Measurements from ENCODE around the gene RCSD1.
"Not testable (repeated sequence)": the region's sequence is repeated elsewhere in the genome, so short reads cannot be mapped to it uniquely, and the experiment has no call there.

The RCSD1 gene

GRCh38 chr1:167714439-167715156 lies 84.6 kb downstream of the RCSD1 start:
- peak; percentile 47 to 62 for DNase-seq (ENCODE audit: low read depth in 2 of 2)

GRCh38 chr1:167715157-167715999 lies 85.3 kb downstream of the RCSD1 start:
- DNase-seq (ENCODE audit: low read depth in 2 of 2), result peak; percentile 64 to 72

- DNase-seq (ENCODE audit: low read depth in 2 of 2), result no peak
Measured at GRCh38 chr1:167716000-167716271, 85.9 kb downstream of the RCSD1 start.

DNA sequence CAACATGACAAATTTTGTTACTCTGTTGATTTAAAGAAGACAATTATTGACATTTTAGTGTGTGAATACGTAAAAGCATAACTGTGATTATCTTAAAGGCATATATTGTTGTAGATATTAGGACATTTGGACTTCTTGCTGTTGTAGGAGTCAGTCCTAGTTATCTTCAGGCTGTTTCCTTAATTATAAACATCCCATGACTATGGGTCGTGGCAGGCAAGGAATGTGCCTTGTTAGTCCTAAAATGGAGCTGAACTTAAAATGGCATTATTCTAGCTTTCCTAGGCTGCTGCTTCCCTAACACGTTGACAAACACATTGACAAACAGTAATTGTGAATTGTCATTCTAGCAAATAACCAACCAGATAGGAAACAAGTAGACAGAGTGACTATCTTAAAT lies 87.3 kb downstream of the RCSD1 start:
- no peak for DNase-seq (ENCODE audit: low read depth in 2 of 2)

GRCh38 chr1:167718914-167719691 lies 89.1 kb downstream of the RCSD1 start:
- DNase-seq (ENCODE audit: low read depth in 2 of 2), result no peak

GRCh38 chr1:167719715-167720421 lies 89.8 kb downstream of the RCSD1 start:
- DNase-seq (ENCODE audit: low read depth in 2 of 2), result not testable (repeated sequence)

GRCh38 chr1:167720965-167721616 lies 91.1 kb downstream of the RCSD1 start:
- DNase-seq (ENCODE audit: low read depth in 2 of 2), result no peak

DNA sequence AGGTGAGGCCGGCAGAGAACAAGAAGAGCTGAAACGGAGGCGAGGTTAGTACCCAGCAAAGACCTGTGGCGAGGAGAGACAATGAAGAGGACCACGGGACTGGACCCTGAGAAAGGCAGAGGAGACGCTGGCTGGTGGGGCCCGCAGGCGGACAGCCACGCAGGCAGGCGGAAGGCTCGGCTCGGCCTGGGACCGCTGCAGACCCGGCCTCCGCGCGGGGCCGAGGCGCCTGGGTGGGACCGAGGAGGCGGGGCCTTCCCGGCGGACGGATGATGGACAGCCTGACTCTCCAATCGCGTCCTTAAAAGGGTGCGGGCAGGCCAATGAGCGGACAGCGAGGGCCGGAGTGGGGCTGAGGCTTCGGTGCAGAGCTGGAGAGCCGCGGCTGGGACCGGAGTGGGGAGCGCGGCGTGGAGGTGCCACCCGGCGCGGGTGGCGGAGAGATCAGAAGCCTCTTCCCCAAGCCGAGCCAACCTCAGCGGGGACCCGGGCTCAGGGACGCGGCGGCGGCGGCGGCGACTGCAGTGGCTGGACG lies 91.7 kb downstream of the RCSD1 start, which contains the start of gene MPZL1:
MPZL1 (plus strand) TSS at position 366 of the 535 bp plus-strand sequence. CDS start 170 bp downstream, outside the sequence.
- DNase-seq (ENCODE audit: low read depth in 2 of 2), result peak; percentile 83 to 85

DNA sequence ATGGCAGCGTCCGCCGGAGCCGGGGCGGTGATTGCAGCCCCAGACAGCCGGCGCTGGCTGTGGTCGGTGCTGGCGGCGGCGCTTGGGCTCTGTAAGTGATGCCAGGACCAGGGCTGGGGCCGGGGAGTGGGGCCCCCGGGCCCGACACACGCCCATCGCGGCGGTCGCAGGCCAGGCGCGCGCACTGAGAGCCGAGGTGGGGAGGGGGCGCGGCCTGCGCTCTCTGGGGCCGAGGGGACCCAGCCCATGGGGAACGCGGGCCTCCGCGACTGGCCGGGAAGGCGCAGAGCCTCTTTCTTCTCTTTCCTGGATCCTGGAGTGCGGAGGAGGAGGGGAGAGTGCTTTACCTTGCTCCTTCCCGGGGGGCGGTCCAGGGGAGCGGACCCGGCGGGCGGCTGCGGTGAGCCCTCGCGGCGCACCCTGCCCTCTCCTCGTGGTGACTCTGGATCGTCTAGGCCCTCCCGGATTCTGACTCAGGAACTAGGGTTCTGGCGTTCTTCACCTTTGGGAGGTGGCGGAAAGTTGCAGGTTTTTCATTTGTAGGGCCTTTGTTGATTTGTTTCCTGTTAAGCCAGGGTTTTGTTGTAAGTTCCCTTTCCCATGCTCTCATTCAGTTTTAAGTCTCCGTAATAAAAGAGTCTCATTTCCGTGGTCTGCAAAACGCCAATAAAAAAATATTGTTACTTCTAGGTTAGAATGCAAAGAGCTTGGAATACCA lies 92.3 kb downstream of the RCSD1 start:
- no peak for DNase-seq (ENCODE audit: low read depth in 2 of 2)

DNA sequence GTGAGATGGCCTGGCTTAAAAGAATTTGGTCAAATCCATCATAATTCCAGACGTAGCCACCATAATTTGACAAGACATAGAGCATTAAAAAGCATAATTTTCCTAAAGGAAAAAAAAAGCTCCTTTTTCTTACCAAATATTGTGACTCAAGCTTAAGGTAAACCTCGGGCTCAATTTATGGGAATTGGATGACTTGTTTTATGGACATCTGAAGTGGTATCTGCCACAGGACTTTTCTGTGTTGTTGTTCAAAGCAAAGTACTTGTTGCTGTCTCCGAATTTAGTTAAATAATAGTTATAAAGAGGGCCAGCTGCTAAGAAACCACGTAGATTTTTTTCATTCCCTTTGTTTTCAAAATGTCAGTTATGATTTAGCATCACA lies 92.8 kb downstream of the RCSD1 start:
- DNase-seq (ENCODE audit: low read depth in 2 of 2), result no peak

DNA sequence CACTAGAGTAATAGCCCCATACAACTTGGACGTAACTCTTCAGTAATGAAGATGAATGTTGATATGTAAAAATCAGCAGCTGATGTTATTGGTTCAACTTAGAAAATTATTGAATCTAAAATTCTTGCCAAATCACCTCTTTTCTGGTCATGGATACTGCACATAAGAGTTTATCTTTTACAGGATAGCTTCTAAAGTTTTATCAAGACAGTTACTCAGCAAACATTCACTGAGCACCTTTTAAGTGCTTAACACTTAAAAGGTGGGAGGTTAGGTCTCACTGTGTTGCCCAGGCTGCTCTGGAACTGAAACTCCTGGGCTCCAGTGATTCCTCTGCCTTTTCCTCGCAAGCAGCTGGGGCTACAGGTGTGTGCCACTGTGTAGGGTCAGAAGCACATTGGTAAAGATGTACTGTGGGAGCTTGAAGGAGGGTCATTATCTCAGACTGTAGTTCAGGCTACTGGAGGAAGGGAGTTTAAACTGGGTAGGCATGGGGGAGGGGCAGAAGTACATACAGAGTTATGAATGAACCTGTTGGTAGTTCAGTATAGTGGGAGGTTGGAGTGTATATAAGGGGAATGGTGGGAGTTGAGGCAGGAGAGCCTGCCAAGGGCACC lies 93.8 kb downstream of the RCSD1 start:
- no peak for DNase-seq (ENCODE audit: low read depth in 2 of 2)

DNA sequence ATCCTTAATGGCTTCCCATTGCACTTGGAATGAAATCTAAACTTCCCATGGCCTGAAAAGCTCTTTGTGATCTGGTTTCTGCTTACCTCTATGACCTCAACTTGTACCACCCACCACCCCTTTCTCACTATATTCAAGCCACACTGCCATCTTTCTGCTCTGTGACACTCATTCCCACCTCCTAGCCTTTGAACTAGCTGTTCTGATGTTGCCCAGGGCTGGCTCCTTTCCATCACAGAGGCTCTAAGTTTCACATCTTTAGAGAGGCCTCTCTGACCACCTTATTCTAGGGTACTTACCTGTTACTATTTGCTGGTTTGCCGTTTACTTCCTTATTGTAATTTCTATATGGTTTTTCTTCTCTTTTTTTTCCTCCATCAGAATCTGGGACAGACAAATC lies 96.0 kb downstream of the RCSD1 start:
- no peak for DNase-seq (ENCODE audit: low read depth in 2 of 2)

DNA sequence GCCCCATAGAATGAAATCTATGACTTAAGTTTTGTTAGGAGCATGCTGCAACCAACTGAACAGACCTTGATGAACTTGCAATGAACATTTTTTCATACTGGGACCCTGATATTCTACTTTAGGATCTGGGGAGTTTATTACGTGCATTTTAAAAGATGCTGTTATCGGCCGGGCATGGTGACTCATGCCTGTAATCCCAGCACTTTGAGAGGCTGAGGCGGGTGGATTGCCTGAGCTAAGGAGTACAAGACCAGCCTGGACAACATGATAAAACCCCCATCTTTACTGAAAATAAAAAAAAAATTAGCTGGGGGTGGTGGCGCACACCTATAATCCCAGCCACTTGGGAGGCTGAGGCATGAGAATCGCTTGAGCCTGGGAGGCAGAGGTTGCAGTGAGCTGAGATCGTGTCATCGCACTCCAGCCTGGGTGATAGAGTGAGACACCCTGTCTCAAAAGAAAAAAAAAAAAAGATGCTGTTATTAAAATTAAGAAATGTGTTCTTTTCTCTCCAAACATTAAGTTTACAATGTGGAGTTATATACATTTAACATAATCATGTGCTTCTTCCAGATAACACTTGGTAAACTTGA lies 98.9 kb downstream of the RCSD1 start:
- no peak for DNase-seq (ENCODE audit: low read depth in 2 of 2)

DNA sequence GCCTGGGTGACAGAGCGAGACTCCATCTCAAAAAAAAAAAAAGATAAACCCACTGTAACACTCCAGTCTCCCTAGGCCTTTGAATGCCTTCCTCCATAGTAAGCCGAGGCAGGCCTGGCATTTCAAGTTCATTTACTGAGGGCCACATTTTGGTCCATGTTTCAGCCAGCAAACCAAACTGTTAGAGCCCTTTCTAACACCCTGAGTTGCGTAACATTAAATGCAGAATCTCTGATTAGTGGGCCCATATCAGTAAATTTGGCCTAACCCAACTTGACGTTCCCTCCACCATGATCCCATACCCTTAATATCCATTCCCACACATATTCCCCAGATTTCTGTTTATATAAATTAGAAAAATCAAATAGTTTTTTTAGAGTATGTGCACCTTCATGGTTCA lies 104.2 kb downstream of the RCSD1 start:
- DNase-seq (ENCODE audit: low read depth in 2 of 2), result no peak

DNA sequence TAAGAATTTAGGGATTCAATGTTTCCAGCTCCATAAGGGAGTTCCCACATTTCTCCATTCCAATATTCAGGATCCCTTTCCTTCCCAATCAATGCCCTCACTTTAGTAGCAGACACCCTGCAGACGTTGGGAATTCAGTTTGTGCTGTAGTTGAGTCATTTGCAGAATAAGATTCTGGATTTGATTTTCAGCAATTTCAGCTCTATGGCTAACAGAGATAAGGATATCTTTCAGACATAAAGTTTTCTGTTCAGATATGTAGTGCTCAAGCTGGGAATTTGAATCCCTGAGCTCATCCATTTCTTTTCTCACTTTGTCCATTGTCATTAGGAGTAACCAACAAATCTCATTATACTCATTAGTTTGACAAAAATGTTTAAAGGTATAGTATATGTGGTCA lies 104.8 kb downstream of the RCSD1 start:
- no peak for DNase-seq (ENCODE audit: low read depth in 2 of 2)

DNA sequence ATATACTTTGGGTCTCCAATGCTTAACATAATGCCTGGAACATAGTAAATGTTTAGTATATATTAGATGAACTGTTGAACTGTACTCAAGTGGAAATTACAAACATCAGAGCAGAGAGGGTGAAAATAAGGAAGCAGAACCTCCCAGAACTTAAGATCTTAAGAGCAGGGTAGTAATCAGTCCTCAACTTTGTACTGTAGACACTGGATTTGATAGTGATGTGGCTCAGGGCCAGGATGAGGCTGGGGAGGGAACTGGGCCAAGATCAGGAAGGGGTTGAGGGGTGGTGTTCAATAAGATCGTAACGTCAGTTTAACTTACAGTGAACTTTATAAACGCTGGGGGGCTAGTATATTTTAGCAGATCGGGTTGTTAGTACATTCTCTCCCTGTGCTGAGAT lies 107.1 kb downstream of the RCSD1 start:
- no peak for DNase-seq (ENCODE audit: low read depth in 2 of 2)

DNA sequence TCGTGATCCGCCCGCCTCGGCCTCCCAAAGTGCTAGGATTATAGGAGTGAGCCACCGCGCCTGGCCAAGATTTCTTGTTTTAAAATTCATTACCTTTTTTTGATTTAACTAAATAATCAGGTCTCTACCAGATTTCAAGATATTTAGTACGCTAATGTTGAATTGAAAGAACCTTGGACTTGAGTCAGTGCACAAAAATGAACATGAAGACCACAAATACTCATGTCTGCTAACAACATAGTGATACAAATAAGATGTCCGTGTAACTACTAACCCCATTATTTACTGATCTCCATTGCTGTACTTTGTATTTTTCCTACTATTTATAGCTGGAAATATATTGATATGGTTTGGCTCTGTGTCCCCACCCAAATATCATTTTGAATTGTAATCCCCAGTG lies 108.1 kb downstream of the RCSD1 start:
- no peak for DNase-seq (ENCODE audit: low read depth in 2 of 2)

- DNase-seq (ENCODE audit: low read depth in 2 of 2), result no peak
Measured at GRCh38 chr1:167739752-167740151, 109.7 kb downstream of the RCSD1 start.

DNA sequence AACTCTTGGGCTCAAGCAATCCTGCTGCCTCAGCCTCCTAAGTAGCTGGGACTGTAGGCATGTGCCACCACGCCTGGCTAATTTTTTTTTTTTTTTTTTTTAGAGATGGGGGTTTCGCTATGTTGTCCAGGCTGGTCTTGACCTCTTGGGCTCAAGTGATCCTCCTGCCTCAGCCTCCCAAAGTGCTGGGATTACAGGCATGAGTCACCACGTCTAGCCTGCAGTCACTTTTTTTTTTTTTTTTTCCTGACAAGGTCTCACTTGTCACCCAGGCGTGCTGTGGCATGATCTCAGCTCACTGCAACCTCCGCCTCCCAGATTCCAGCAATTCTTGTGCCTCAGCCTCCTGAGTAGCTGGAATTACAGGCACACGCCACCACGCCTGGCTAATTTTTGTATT lies 111.1 kb downstream of the RCSD1 start:
- DNase-seq (ENCODE audit: low read depth in 2 of 2), result not testable (repeated sequence)

Data from fibroblast of skin of left biceps (primary cell).